GM23338 (cell line): ENCODE measurements around the gene PRELID3B. TPM values are rescaled to one million over a fixed set of nuclear protein-coding genes. Genes with fewer than 3 reads are reported as not detected.

ENCODE experiments used
- ATAC-seq: fragments of 200-7000 bp; cut with Tn5 transposase; 3 replicates; pipeline ENCODE4 v1.9.1; 2020
- DNase-seq: peaks from one replicate; pipeline ENCODE4 v3.0.0-alpha.2; 2015; ENCODE audit warnings: low spot score
- H2AFZ ChIP-seq: fragments of 200-600 bp; sonication (generic); 2 replicates; pipeline ENCODE4 v1.8.0; 2016; ENCODE audit warnings: antibody characterized with exemption, mild to moderate bottlenecking, moderate library complexity
- H3F3A ChIP-seq: fragments of 200-600 bp; sonication (generic); replicated peaks from 2 replicates; pipeline ENCODE4 v1.8.0; 2017; ENCODE audit warnings: antibody characterized with exemption, mixed run types, low read depth
- H3K27ac ChIP-seq: fragments of 200-600 bp; sonication (generic); 2 replicates; pipeline ENCODE4 v1.6.1; 2016; ENCODE audit warnings: low read depth
- H3K27me3 ChIP-seq: fragments of 200-600 bp; sonication (generic); 2 replicates; pipeline ENCODE4 v1.8.0; 2016; ENCODE audit warnings: mild to moderate bottlenecking, mixed run types, moderate library complexity; ENCODE audit not compliant: insufficient read depth
- H3K36me3 ChIP-seq: fragments of 200-600 bp; sonication (generic); 2 replicates; pipeline ENCODE4 v1.8.0; 2016; ENCODE audit warnings: mild to moderate bottlenecking; ENCODE audit not compliant: insufficient read depth
- H3K4me1 ChIP-seq: fragments of 200-600 bp; sonication (generic); 2 replicates; pipeline ENCODE4 v1.8.0; 2016; ENCODE audit warnings: mild to moderate bottlenecking, moderate library complexity; ENCODE audit not compliant: insufficient read depth
- H3K4me2 ChIP-seq: fragments of 200-600 bp; sonication (generic); 2 replicates; pipeline ENCODE4 v1.7.1; 2017; ENCODE audit warnings: mixed run types
- H3K4me3 ChIP-seq: fragments of 200-600 bp; sonication (generic); 2 replicates; pipeline ENCODE4 v1.6.1; 2016; ENCODE audit warnings: mixed run types
- H3K79me2 ChIP-seq: fragments of 200-600 bp; sonication (generic); replicated peaks from 2 replicates; pipeline ENCODE4 v1.8.0; 2017; ENCODE audit warnings: mild to moderate bottlenecking; ENCODE audit not compliant: insufficient read depth
- H3K9me2 ChIP-seq: fragments of 200-600 bp; sonication (generic); 2 replicates; pipeline ENCODE4 v1.8.0; 2017; ENCODE audit not compliant: insufficient read depth
- H4K20me1 ChIP-seq: fragments of 200-600 bp; sonication (generic); replicated peaks from 2 replicates; pipeline ENCODE4 v1.8.0; 2017; ENCODE audit warnings: mild to moderate bottlenecking; ENCODE audit not compliant: insufficient read depth
- H3K27ac Mint-ChIP-seq: 2 replicates; pipeline ENCODE4 v1.8.0; 2020; ENCODE audit warnings: inconsistent platforms, mild to moderate bottlenecking, moderate library complexity, mixed read lengths
- H3K27me3 Mint-ChIP-seq: 3 replicates; pipeline ENCODE4 v1.8.0; 2022; ENCODE audit warnings: low read depth, mild to moderate bottlenecking, moderate library complexity, mixed read lengths, inconsistent platforms; ENCODE audit not compliant: insufficient read depth, poor library complexity
- H3K36me3 Mint-ChIP-seq: 3 replicates; pipeline ENCODE4 v1.8.0; 2021; ENCODE audit warnings: low read depth, mild to moderate bottlenecking, inconsistent platforms, moderate library complexity, mixed read lengths
- H3K4me1 Mint-ChIP-seq: 3 replicates; pipeline ENCODE4 v1.8.0; 2020; ENCODE audit warnings: mild to moderate bottlenecking, inconsistent platforms, mixed read lengths
- H3K4me3 Mint-ChIP-seq: 3 replicates; pipeline ENCODE4 v1.8.0; 2021; ENCODE audit warnings: moderate library complexity, mild to moderate bottlenecking, inconsistent platforms, mixed read lengths
- H3K9me3 Mint-ChIP-seq: 3 replicates; pipeline ENCODE4 v1.8.0; 2020; ENCODE audit warnings: moderate library complexity, mild to moderate bottlenecking, inconsistent platforms, mixed read lengths
- EZH2 ChIP-seq: fragments of 200-600 bp; sonication (generic); IDR thresholded peaks from one replicate; pipeline ENCODE4 v1.8.0; 2017; ENCODE audit warnings: antibody characterized with exemption, mild to moderate bottlenecking, low read depth; ENCODE audit not compliant: unreplicated experiment
- EZH2phosphoT487 ChIP-seq: fragments of 200-600 bp; sonication (generic); IDR thresholded peaks from one replicate; pipeline ENCODE4 v1.8.1; 2018; ENCODE audit warnings: antibody characterized with exemption; ENCODE audit not compliant: unreplicated experiment
- NANOG ChIP-seq: IDR thresholded peaks from 2 replicates; pipeline ENCODE4 v1.6.1; 2016; ENCODE audit warnings: antibody characterized with exemption, borderline replicate concordance
- POLR2AphosphoS5 ChIP-seq: IDR thresholded peaks from 2 replicates; pipeline ENCODE4 v1.6.1; 2016; ENCODE audit warnings: antibody characterized with exemption, low read depth
- ZNF114 ChIP-seq: fragments of 250-450 bp; sonication (Bioruptor Pico); IDR thresholded peaks from 2 replicates; pipeline ENCODE4 v1.5.0; 2020; ENCODE audit warnings: mild to moderate bottlenecking, moderate library complexity
- polyA plus RNA-seq: library from polyadenylated mRNA; unstranded; fragments of >200 nt; fragmentation: Nextera tagmentation; extraction: Ambion mirVana; gene quantifications from 2 replicates; pipeline ENCODE4 v1.2.1, GENCODE V29; 2016
- total RNA-seq: library from RNA; depleted of rRNA; stranded (reverse); fragments of >200 nt; shearing (Covaris generic); gene quantifications from 2 replicates; pipeline ENCODE4 v1.2.3, GENCODE V29; 2014
- TF ChIP-seq, protein P1 (sequence below): IDR thresholded peaks from 2 replicates; pipeline ENCODE4 v1.6.1; 2016; ENCODE audit warnings: antibody characterized with exemption
- TF ChIP-seq, protein P2 (sequence below): fragments of 250-450 bp; sonication (Bioruptor Pico); IDR thresholded peaks from 2 replicates; pipeline ENCODE4 v1.5.0; 2020; ENCODE audit warnings: mild to moderate bottlenecking, moderate library complexity

Gene PRELID3B
- total and polyA plus RNA-seq, 2 experiments from 2014 or later, result 42.7 to 43.6 TPM

DNA sequence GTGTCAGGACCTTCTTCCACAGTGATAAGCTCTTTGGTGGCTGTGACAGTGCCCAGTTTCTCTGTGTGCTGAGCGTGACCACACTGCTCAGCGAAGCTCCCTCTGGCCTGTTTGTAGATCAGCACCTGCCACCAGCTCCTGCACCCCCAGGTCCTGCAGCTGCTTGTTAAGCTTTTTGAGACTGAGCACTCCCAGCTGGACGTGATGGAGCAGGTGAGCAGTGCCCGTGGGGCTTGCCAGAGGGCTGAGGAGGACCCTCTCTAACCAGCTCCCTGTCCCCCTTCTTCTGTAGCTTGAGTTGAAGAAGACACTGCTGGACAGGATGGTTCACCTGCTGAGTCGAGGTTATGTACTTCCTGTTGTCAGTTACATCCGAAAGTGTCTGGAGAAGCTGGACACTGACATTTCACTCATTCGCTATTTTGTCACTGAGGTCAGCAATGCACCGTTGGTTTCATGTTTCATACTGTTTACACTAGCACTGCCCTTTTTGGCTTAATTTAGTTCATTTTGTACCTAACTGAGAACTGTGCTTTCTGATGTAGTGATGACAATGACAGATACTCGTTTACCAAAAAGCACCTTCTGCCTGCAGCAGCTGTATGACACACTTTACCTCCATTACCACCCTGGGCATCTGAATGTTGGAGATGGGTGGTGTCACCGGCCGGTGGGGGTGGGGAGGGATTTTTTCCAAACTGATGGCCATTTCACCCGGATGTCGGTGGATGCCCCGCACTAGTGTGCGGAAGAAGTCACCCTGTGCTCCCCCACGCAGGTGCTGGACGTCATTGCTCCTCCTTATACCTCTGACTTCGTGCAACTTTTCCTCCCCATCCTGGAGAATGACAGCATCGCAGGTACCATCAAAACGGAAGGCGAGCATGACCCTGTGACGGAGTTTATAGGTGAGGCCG lies 49.0 kb downstream of the PRELID3B start:
- no peak for DNase-seq
- Mint-ChIP-seq H3K9me3 (no peaks in the 10 kb centered on the region), H3K27me3 (peaks cover 6% of the 10 kb centered on the region), H3K36me3 (peaks cover 83% of the 10 kb centered on the region), H3K27ac (no peak overlapping the region), H3K4me1 (no peaks in the 10 kb centered on the region), H3K4me3 (no peak overlapping the region)
- Histone ChIP-seq H3K36me3 (peaks cover 53% of the 10 kb centered on the region), H2AFZ (no peak overlapping the region), H3K27ac (no peak overlapping the region), H3K4me2 (no peak overlapping the region), H3F3A (peaks cover 4% of the 10 kb centered on the region; the same call in 1 of the 2 replicates), H3K27me3 (no peaks in the 10 kb centered on the region), H3K9me2 (no peaks in the 10 kb centered on the region), H3K4me1 (no peaks in the 10 kb centered on the region), H4K20me1 (peaks cover 4% of the 10 kb centered on the region; the same call in 1 of the 2 replicates), H3K79me2 (no peaks in the 10 kb centered on the region), H3K4me3 (no peak overlapping the region)
- no peak for TF ChIP-seq ZNF114 (CRISPR knock-in tag)
- TF ChIP-seq NANOG, result no peak
- TF ChIP-seq, protein P1, sequence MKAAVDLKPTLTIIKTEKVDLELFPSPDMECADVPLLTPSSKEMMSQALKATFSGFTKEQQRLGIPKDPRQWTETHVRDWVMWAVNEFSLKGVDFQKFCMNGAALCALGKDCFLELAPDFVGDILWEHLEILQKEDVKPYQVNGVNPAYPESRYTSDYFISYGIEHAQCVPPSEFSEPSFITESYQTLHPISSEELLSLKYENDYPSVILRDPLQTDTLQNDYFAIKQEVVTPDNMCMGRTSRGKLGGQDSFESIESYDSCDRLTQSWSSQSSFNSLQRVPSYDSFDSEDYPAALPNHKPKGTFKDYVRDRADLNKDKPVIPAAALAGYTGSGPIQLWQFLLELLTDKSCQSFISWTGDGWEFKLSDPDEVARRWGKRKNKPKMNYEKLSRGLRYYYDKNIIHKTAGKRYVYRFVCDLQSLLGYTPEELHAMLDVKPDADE, result no peak
- TF ChIP-seq EZH2phosphoT487, result no peak
- no peak for TF ChIP-seq POLR2AphosphoS5
- TF ChIP-seq, protein P2, sequence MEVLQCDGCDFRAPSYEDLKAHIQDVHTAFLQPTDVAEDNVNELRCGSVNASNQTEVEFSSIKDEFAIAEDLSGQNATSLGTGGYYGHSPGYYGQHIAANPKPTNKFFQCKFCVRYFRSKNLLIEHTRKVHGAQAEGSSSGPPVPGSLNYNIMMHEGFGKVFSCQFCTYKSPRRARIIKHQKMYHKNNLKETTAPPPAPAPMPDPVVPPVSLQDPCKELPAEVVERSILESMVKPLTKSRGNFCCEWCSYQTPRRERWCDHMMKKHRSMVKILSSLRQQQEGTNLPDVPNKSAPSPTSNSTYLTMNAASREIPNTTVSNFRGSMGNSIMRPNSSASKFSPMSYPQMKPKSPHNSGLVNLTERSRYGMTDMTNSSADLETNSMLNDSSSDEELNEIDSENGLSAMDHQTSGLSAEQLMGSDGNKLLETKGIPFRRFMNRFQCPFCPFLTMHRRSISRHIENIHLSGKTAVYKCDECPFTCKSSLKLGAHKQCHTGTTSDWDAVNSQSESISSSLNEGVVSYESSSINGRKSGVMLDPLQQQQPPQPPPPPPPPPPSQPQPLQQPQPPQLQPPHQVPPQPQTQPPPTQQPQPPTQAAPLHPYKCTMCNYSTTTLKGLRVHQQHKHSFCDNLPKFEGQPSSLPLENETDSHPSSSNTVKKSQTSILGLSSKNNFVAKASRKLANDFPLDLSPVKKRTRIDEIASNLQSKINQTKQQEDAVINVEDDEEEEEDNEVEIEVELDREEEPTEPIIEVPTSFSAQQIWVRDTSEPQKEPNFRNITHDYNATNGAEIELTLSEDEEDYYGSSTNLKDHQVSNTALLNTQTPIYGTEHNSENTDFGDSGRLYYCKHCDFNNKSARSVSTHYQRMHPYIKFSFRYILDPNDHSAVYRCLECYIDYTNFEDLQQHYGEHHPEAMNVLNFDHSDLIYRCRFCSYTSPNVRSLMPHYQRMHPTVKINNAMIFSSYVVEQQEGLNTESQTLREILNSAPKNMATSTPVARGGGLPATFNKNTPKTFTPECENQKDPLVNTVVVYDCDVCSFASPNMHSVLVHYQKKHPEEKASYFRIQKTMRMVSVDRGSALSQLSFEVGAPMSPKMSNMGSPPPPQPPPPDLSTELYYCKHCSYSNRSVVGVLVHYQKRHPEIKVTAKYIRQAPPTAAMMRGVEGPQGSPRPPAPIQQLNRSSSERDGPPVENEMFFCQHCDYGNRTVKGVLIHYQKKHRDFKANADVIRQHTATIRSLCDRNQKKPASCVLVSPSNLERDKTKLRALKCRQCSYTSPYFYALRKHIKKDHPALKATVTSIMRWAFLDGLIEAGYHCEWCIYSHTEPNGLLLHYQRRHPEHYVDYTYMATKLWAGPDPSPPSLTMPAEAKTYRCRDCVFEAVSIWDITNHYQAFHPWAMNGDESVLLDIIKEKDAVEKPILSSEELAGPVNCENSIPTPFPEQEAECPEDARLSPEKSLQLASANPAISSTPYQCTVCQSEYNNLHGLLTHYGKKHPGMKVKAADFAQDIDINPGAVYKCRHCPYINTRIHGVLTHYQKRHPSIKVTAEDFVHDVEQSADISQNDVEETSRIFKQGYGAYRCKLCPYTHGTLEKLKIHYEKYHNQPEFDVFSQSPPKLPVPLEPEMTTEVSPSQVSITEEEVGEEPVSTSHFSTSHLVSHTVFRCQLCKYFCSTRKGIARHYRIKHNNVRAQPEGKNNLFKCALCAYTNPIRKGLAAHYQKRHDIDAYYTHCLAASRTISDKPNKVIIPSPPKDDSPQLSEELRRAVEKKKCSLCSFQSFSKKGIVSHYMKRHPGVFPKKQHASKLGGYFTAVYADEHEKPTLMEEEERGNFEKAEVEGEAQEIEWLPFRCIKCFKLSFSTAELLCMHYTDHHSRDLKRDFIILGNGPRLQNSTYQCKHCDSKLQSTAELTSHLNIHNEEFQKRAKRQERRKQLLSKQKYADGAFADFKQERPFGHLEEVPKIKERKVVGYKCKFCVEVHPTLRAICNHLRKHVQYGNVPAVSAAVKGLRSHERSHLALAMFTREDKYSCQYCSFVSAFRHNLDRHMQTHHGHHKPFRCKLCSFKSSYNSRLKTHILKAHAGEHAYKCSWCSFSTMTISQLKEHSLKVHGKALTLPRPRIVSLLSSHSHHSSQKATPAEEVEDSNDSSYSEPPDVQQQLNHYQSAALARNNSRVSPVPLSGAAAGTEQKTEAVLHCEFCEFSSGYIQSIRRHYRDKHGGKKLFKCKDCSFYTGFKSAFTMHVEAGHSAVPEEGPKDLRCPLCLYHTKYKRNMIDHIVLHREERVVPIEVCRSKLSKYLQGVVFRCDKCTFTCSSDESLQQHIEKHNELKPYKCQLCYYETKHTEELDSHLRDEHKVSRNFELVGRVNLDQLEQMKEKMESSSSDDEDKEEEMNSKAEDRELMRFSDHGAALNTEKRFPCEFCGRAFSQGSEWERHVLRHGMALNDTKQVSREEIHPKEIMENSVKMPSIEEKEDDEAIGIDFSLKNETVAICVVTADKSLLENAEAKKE, result no peak
- no peak for TF ChIP-seq EZH2
- no peak for ATAC-seq
